Skeletal muscle tissue (tissue), 4 donors: ENCODE data around the gene IRF4. TPM values are rescaled to one million over a fixed set of nuclear protein-coding genes. Genes with fewer than 3 reads are reported as not detected.
"Not testable (repeated sequence)": the region's sequence is repeated elsewhere in the genome, so short reads cannot be mapped to it uniquely, and the experiment has no call there.

ENCODE experiments used
- H3K27ac ChIP-seq: one replicate; pipeline ENCODE4 v1.7.0; 2013; ENCODE audit warnings: mild to moderate bottlenecking, low read depth, low read length, inconsistent platforms
- H3K27me3 ChIP-seq, 3 donors: one replicate each; pipeline ENCODE4 v1.7.0; 2013; ENCODE audit warnings: low read length in 3 of 3; ENCODE audit not compliant: control insufficient read depth in 3 of 3, insufficient read depth in 3 of 3
- H3K36me3 ChIP-seq, 3 donors: one replicate each; pipeline ENCODE4 v1.7.0; 2013; ENCODE audit warnings: low read length in 3 of 3; ENCODE audit not compliant: control insufficient read depth in 3 of 3, insufficient read depth in 3 of 3
- H3K4me1 ChIP-seq, 3 donors: one replicate each; pipeline ENCODE4 v1.7.0; 2013; ENCODE audit warnings: low read length in 3 of 3, mild to moderate bottlenecking in 3 of 3; ENCODE audit not compliant: control insufficient read depth in 3 of 3, insufficient read depth in 3 of 3
- H3K4me3 ChIP-seq, 3 donors: one replicate each; pipeline ENCODE4 v1.7.0; 2013; ENCODE audit warnings: low read length in 3 of 3
- H3K9ac ChIP-seq, 3 donors: one replicate each; pipeline ENCODE4 v1.7.0; 2013; ENCODE audit warnings: low read length in 3 of 3, mild to moderate bottlenecking in 3 of 3, moderate library complexity in 2 of 3, low read depth in 1 of 3
- H3K9me3 ChIP-seq, 3 donors: one replicate each; pipeline ENCODE4 v1.7.0; 2013; ENCODE audit warnings: low read length in 3 of 3; ENCODE audit not compliant: control insufficient read depth in 3 of 3
- total RNA-seq: library from RNA; depleted of rRNA; stranded (reverse); fragments of >200 nt; gene quantifications from one replicate; pipeline ENCODE4 v1.2.3, GENCODE V29; 2014
- donor health status: Osteomylitis.

The IRF4 gene
- total RNA-seq, 1 donor from 2014 or later = 3.1 TPM

DNA sequence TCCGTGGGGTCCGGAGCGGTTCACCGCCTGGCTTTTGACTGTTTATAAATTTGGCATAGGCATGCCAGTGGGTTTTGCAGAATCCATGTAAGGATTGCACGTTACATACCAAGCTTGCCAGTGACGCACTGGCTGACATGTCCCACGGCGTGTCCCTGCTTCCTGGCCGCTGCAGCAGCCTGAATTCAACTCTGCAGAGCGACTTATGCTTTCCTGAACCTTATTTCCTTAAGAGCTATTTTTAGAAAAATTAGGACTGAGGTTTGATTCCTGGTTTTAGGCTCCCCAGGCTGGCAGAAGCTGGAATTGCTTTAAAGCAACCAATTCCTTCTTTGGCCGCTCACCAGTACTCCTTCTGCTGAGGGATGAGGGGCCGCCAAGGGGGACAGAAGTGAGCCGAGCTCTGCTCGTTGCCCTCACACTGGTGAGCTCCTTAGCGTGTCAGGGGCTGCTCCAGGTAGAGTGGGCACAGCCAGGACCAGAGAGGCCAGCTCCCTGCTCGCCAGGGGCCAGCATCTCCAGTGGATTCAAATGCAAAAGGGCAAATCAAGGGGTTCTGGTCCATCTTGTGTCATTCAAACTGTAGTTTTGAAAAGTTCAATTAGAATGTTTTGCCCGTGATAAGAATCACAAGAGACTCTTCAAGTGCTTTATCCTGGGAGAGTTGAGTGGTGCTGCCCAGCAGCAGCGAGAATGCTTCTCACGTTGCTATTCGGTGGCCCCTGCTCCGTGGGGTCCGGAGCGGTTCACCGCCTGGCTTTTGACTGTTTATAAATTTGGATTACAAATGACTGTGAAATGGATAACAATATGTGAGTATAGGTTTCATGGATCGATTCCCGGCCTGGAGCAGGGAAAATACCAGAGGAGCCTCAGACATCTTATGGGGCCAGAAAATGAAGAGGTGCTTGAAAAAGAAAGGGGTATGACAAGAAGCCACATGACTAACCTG lies 17.5 kb upstream of the IRF4 start:
- peaks cover 39 to 61% (median 53%) of the 10 kb centered on the region in 3 donors for H3K27me3 ChIP-seq
- H3K4me3 ChIP-seq = no peak overlapping the region
- H3K36me3 ChIP-seq = no peaks in the 10 kb centered on the region
- no peaks in the 10 kb centered on the region for H3K4me1 ChIP-seq
- no peak overlapping the region for H3K9ac ChIP-seq
- H3K9me3 ChIP-seq = peaks cover 0 to 3% (median 3%) of the 10 kb centered on the region in 3 donors
- no peak overlapping the region for H3K27ac ChIP-seq

DNA sequence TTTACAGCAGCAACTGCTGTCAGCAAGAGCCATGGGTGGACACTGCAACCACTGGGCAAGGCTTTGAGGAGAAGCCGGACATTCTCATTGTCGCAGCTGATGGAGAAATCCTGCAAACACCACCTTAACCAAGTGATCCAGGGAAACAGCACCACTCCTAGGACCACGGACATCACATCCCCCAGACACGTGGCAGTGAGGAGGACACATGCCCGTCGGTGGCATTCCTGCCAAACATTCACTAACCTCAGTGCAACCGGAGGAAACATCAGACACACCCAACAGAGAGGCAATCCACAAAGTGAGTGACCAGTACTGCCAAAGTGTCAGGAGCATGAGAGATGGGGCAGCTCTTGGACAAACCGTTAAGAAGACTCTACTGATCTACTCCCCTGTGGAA lies 16.6 kb upstream of the IRF4 start:
- H3K4me3 ChIP-seq = no peak overlapping the region
- H3K36me3 ChIP-seq = no peaks in the 10 kb centered on the region
- no peaks in the 10 kb centered on the region for H3K4me1 ChIP-seq
- no peak overlapping the region for H3K9ac ChIP-seq
- H3K27ac ChIP-seq = no peak overlapping the region
- peaks cover 40 to 61% (median 52%) of the 10 kb centered on the region in 3 donors for H3K27me3 ChIP-seq
- H3K9me3 ChIP-seq = peaks cover 0 to 3% (median 3%) of the 10 kb centered on the region in 3 donors

DNA sequence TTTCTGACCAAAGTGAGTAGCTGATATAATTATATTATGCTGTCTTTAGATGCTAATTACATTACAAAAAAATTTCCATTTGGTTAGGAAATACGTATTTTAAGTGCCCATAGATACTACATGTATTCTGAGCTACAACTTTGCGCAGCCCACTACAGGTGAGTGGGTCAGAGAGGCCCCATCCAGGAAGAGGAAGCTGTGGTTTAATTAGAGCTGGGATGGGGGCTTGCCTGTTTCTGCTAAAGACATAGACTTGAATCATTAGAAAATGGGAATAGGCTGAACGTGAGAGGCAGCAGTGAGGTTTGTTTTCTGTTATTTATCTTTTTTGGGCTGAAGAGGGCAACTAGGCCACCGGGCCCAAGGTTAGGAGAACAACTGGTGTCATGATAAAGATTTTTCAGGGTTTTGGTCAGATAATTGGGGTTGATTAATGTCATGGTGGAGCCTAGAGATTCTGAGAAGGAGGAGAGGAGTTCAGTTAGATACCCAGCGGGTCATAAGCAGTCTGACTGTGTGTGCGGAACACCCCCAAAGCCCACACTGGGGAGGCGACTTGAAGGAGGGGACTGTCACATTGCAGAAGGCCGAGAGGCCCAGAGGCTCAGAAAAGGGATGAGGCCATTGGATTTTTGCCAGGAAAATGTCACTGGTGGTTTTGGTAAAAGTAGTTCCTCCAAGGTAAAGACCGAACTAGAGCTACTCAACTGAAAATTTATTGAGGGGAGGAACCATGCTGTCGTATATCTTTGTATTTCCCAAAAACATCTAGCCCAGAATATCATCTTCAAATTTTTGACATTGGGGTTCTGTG lies 14.5 kb upstream of the IRF4 start:
- H3K4me1 ChIP-seq = no peaks in the 10 kb centered on the region
- H3K27ac ChIP-seq = no peak overlapping the region
- H3K9ac ChIP-seq = no peak overlapping the region
- H3K4me3 ChIP-seq = no peak overlapping the region
- no peaks in the 10 kb centered on the region for H3K36me3 ChIP-seq
- peaks cover 0 to 3% (median 3%) of the 10 kb centered on the region in 3 donors for H3K9me3 ChIP-seq
- peaks cover 47 to 65% (median 56%) of the 10 kb centered on the region in 3 donors for H3K27me3 ChIP-seq

DNA sequence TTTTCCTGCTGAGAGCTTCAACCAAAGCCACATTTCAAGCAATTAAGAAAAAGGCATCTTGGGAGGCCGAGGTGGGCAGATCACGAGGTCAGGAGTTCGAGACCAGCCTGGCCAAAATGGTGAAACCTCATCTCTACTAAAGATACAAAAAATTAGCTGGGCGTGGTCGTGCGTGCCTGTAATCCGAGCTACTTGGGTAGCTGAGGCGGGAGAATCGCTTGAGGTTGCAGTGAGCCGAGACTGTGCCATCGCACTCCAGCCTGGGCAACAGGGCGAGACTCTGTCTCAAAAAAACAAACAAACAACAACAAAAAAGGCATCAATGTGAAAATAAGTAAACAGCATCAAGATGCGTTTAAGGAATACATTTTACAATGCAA lies 13.9 kb upstream of the IRF4 start:
- H3K27ac ChIP-seq, H3K9me3 ChIP-seq, H3K36me3 ChIP-seq, H3K4me1 ChIP-seq, H3K9ac ChIP-seq, H3K4me3 ChIP-seq: not testable (repeated sequence)
- peaks cover 48 to 64% (median 52%) of the 10 kb centered on the region in 3 donors for H3K27me3 ChIP-seq

DNA sequence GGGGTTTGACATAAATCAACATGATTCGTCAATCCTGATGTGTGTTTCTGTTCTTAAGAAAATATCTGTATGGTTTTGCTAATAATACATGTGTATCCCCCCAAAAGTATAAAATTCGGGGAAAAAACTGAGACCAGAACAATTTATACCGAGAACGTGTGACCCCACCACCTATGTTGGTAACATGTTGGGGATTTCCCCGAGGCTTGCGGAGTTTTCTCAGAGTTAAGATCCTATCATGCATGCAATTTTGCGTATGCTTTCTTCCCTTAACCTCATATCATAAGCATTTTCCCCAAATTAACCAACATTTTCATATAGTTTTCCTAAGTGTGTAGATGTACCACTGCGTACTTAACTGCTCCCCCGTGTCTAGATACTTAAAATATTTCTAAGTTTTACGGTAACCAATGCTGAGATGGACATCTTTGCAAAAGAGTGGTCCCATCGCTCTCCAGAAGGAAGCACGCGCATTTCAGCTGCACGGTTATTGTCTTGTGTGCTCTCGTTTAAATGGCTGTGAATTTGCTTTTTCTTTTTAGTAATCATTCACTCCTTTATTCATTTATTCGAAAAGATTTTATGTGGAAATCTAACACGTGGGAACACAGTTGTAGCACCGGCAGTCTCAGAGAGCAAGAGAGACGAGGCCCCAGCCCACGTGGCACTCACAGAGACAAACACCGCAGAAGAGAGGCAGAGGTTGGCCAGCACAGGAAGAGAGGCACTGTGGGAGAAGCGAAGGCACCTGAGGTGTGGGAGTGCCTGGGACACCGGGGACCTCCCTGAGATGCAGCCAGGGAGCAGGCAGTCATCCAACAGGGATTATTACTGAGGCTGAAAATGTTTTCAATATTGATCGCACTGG lies 13.2 kb upstream of the IRF4 start:
- Histone ChIP-seq H3K9me3 (peaks cover 0 to 3% (median 3%) of the 10 kb centered on the region in 3 donors), H3K4me3 (no peak overlapping the region), H3K9ac (no peak overlapping the region), H3K4me1 (no peaks in the 10 kb centered on the region), H3K27ac (no peak overlapping the region), H3K27me3 (peaks cover 45 to 63% (median 52%) of the 10 kb centered on the region in 3 donors), H3K36me3 (no peaks in the 10 kb centered on the region)

DNA sequence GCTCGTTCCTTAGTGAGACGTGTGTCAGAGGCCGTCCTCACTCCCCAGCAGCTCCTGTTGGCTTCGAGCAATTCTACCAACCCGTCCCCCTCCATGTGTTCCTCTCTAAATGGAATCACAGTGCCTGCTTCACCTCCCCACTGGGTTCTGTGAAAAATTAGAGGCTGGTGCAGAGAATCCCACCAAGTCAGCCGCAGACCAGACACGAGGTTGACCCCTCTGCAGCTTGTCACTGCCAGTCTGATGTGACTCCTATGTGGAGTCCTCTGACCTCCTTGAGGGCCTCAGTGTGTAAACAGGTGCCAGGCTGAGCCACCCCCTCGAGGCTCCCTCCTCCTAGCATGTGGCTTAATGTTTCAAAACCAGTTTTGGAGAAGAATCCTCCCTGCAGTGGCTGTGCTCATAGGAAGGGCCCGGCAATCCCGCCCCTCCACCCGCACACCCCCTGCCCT lies 12.6 kb upstream of the IRF4 start:
- H3K36me3 ChIP-seq = no peaks in the 10 kb centered on the region
- H3K4me3 ChIP-seq = no peak overlapping the region
- no peak overlapping the region for H3K9ac ChIP-seq
- H3K4me1 ChIP-seq = no peaks in the 10 kb centered on the region
- peaks cover 0 to 3% (median 3%) of the 10 kb centered on the region in 3 donors for H3K9me3 ChIP-seq
- H3K27ac ChIP-seq = no peak overlapping the region
- peaks cover 44 to 63% (median 50%) of the 10 kb centered on the region in 3 donors for H3K27me3 ChIP-seq

DNA sequence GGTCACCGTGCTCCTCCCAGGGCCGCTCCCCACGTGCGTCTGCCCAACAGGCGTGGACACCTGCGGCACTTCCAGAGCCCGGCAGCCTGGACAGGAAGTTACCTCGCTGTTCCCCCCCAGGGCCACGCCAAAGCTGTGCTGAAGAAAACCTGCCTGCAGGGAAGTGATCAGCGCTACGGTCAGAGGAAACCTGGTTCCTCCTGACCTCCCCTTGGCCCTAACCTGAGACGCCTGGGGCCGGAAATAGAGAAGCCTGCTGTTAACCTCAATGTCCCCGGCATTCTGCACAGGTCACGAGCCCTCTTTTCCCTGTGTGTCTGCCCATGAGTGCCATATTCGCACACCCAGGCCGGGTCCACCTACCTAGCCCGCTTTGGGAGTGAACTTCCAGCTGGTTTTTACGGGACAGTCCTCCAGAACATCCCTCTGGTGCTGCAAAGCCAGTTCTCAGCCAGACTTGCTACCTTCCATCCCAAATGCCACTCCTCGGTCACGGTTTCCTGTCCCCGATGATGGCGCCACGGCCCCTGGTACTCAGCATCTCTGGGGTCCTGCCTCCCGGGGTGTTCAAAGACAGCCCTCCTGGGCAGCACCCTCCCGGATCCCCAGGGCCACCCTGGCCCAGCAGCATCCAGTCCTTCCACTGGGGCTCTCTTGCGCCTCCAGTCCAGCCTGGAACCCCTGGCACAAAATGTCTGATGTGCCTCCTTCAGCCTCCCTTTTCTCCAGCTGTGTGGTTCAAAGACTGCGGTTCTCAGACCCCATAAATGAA lies 12.0 kb upstream of the IRF4 start:
- Histone ChIP-seq H3K4me1 (no peaks in the 10 kb centered on the region), H3K9me3 (peaks cover 0 to 3% (median 3%) of the 10 kb centered on the region in 3 donors), H3K36me3 (no peaks in the 10 kb centered on the region), H3K27me3 (peaks cover 47 to 66% (median 51%) of the 10 kb centered on the region in 3 donors), H3K4me3 (no peak overlapping the region), H3K9ac (no peak overlapping the region), H3K27ac (no peak overlapping the region)

DNA sequence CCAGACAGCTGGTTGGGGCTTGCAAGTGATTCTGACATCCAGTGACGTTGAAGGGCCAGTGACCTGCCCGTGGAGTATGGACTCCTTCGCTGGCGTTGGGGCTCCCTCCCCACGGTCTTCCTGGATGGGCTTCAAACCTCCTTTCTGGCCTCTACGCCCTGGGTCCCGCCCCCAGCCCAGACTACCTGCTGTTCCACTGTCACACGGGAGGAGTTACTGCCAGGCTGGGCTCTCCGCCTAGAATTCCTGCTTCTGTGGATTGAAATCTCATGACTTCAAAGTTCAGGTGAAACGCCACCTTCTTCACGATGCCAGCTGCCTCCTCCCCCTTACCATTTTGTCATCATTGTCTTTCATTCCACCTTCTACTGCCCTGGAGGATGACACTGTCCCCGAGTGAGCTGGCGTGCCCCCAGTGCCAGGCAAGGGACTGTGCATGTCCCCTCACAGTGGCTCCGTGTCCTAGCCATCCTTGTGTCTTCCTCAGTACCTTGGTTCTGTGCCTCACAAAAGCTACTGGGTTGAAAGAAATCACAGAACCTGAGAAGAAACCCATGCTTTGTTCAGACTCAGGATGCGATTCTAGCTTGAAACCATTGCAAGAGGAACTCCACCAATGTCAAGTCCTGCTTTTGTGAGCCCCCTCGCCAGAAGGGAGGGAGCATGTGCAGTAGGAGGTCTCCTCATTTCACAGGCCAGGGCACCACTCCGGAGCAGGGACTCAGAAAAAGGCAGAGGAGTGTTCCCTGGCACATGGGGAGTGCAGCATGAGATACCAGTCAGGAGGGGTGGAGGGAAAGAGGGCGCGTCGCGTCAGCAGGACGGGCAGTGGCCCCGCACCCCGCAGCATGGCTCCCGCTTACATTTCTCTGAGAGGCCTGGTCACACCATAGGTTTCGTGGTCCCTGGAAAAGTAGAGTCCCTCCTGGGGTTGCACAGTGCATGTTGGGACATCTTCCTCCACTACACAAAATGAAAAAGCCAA lies 11.0 kb upstream of the IRF4 start:
- H3K4me1 ChIP-seq = no peaks in the 10 kb centered on the region
- no peaks in the 10 kb centered on the region for H3K36me3 ChIP-seq
- H3K9me3 ChIP-seq = peaks cover 0 to 3% (median 0%) of the 10 kb centered on the region in 3 donors
- H3K27ac ChIP-seq = no peak overlapping the region
- peaks cover 49 to 65% (median 50%) of the 10 kb centered on the region in 3 donors for H3K27me3 ChIP-seq
- no peak overlapping the region for H3K9ac ChIP-seq
- no peak overlapping the region for H3K4me3 ChIP-seq
